GM18505 (cell line): ENCODE measurements around the gene RELL2.

Experiments
- ATAC-seq: cut with Tn5 transposase; IDR thresholded peaks from one replicate; pipeline ENCODE4 v1.9.1; 2021; ENCODE audit not compliant: unreplicated experiment
- POLR2A ChIP-seq: IDR thresholded peaks from 4 replicates; pipeline ENCODE4 v1.6.1; 2011; ENCODE audit warnings: borderline replicate concordance; ENCODE audit not compliant: insufficient read depth, insufficient read length; ENCODE audit errors: extremely low read depth

RELL2 gene

DNA sequence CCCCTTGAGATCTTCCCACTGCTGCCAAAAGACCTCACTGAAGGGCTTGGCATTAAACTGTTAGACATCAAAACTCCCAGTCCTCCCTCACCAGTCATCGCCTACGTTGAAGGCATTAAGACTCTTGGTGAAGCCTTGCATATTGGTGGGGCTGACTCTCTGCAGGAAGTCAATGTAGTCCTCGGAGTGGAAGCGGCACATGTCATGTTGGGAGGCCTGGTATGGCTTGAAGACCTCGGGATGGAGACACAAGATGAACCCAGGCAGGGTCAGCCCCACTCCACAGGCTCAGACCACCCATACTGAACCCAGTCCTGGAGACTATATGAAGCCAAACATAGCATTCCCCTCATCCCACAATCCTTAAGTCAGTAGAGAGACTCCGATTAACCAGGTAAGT is 2.1 kb upstream of the RELL2 start:
- ATAC-seq, result no peak
- TF ChIP-seq POLR2A, result no peak

DNA sequence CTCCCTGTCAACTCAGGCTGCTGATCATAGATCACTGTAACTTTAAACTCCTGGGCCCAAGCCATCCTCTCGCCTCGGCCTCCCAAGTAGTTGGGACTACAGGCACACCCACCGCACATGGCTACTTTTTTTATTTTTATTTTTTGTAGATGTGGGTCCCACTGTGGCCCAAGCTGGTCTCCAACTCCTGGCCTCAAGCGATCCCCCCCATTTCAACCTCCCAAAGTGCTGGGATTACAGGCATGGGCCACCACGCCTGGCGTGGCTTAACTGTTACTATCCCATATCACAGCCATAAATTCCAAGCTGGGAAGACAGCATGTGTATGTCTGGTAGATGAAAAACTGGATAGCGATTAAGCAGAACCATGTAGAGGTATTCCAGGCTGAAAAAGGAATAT is 1.2 kb upstream of the RELL2 start:
- no peak for TF ChIP-seq POLR2A
- ATAC-seq, result no peak

- ATAC-seq, result no peak
- TF ChIP-seq POLR2A, result no peak
Observed at GRCh38 chr5:141636106-141636412, 738 bp upstream of the RELL2 start.

- peak; percentile 28 for ATAC-seq
- TF ChIP-seq POLR2A, result peak; percentile 4
Observed at GRCh38 chr5:141637123-141637766, 448 bp downstream of the RELL2 start.

GRCh38 chr5:141637767-141638419 is 1.1 kb downstream of the RELL2 start:
- peak; percentile 5 for TF ChIP-seq POLR2A
- ATAC-seq, result no peak

DNA sequence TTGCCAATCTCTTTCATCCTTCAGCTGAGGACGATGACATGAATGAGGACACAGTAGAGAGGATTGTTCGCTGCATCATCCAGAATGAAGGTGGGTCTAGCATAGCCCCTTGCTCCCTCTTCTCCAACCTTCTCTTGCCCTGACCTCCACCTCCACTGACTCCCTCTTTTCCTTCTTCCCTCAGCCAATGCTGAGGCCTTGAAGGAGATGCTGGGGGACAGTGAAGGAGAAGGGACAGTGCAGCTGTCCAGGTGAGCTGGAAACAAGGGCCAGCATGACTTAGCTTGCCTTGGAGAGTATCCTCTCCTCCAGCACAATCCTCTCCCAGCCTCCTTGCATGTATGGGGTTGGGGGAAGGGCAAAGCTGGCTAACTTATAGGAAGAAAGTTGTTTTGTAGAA is 2.0 kb downstream of the RELL2 start:
- no peak for TF ChIP-seq POLR2A

GRCh38 chr5:141639357-141640050 is 2.7 kb downstream of the RELL2 start:
- TF ChIP-seq POLR2A, result no peak
- no peak for ATAC-seq

More for the DNA sequence above, 2.0 kb downstream of the RELL2 start:
- ATAC-seq, result no peak

- no peak for ATAC-seq
- no peak for TF ChIP-seq POLR2A
Observed at GRCh38 chr5:141640051-141640415, 3.2 kb downstream of the RELL2 start.

GRCh38 chr5:141640698-141641097 is 3.9 kb downstream of the RELL2 start:
- no peak for TF ChIP-seq POLR2A
- ATAC-seq, result no peak

DNA sequence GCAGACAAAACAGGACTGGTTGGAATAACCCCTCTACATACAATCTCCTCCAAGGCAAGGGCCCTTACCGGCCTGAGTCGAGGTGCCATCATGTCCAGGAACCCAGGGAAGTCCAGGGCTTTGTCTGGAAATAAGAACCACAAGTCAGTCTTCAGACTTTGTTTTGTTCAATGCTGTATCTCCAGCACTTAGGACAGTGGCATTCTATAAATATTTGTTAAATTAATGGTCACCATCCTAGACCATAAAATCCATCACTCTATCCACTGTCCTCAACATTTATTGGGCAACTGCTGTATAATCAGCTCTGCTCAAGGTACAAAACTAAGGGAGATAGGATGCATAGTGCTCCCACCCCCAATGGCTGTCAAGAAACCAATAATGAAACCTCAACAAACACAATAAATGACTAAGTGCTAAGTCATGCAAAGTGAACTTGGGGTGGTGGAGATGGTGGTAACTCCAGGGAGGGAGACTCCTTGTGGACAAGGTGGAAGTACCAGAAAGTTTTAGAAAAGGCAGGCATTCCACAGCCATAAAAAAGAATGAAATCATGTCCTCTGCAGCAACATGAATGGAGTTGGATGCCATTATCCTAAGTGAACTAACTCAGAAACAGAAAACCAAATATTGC is 5.0 kb downstream of the RELL2 start:
- TF ChIP-seq POLR2A, result no peak
- ATAC-seq, result peak; percentile 31

DNA sequence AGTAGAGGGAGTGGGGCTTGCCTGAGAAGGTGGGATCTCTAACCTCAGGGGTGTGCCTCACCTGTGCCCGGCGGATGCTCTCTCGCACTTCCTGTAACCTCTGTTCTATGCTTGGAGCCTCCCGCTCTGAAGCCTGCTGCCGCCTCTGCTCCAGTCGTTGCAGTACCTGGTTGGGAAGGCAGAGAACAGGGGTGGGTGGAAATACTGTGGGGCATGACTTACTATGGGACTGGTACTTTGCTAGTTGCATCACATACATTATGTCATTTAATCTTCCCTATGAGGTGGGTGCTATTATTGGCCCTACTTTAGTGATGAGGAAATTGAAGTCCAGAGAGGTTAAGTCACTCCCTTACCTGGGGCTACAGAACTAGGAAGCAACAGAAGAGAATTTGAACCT is 9.2 kb downstream of the RELL2 start:
- TF ChIP-seq POLR2A, result no peak
- no peak for ATAC-seq

GRCh38 chr5:141647242-141647641 is 10.4 kb downstream of the RELL2 start:
- no peak for TF ChIP-seq POLR2A
- ATAC-seq, result no peak

DNA sequence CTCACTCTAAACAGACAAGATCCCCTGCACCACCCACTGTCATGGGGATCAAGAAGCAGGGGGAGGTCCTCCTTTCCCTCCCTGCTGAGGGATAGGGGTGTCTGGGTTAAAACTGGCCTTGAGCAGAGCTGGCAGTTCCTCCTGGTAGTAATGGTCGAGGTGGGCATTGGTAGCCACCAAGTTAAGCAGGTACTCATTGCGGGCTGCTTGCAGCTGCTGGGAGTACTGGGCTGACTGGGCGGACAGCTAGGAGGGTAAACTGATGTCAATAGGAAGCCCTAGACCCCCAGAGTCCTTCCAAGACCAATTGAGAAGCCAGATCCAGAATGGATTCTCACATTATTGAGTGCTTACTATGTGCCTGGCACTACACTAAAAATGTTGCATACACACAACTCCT is 11.1 kb downstream of the RELL2 start:
- no peak for TF ChIP-seq POLR2A
- no peak for ATAC-seq

GRCh38 chr5:141649056-141649688 is 12.4 kb downstream of the RELL2 start:
- no peak for ATAC-seq
- no peak for TF ChIP-seq POLR2A

GRCh38 chr5:141649972-141650371 is 13.2 kb downstream of the RELL2 start:
- no peak for TF ChIP-seq POLR2A
- no peak for ATAC-seq
